ENCODE data around the gene COX11.

The COX11 gene

GRCh38 chr17:54956791-54957190 lies 11.7 kb downstream of the COX11 start:
- DNase-seq: no peak

GRCh38 chr17:54951286-54951685 lies 17.2 kb downstream of the COX11 start:
- DNase-seq: no peak

GRCh38 chr17:54950116-54950515 lies 18.3 kb downstream of the COX11 start:
- DNase-seq: no peak

GRCh38 chr17:54948380-54948779 lies 20.1 kb downstream of the COX11 start:
- no peak for DNase-seq

GRCh38 chr17:54947396-54947795 lies 21.1 kb downstream of the COX11 start:
- DNase-seq: no peak

GRCh38 chr17:54945671-54946070 lies 22.8 kb downstream of the COX11 start:
- DNase-seq: no peak

- DNase-seq: no peak
Observed at GRCh38 chr17:54945231-54945630, 23.2 kb downstream of the COX11 start.

GRCh38 chr17:54944796-54945195 lies 23.7 kb downstream of the COX11 start:
- no peak for DNase-seq

GRCh38 chr17:54941285-54941684 lies 27.2 kb downstream of the COX11 start:
- DNase-seq: no peak

- no peak for DNase-seq
Observed at GRCh38 chr17:54937426-54937825, 31.0 kb downstream of the COX11 start.

GRCh38 chr17:54937018-54937417 lies 31.4 kb downstream of the COX11 start:
- DNase-seq: no peak

GRCh38 chr17:54935471-54935870 lies 33.0 kb downstream of the COX11 start:
- no peak for DNase-seq

- no peak for DNase-seq
Observed at GRCh38 chr17:54933921-54934320, 34.5 kb downstream of the COX11 start.

- no peak for DNase-seq
Observed at GRCh38 chr17:54932711-54933110, 35.7 kb downstream of the COX11 start.

GRCh38 chr17:54927525-54927924 lies 40.9 kb downstream of the COX11 start:
- DNase-seq: no peak

- DNase-seq: no peak
Observed at GRCh38 chr17:54924405-54924804, 44.0 kb downstream of the COX11 start.

GRCh38 chr17:54920819-54921218 lies 47.6 kb downstream of the COX11 start:
- no peak for DNase-seq

- DNase-seq: no peak
Observed at GRCh38 chr17:54919425-54919824, 49.0 kb downstream of the COX11 start.

GRCh38 chr17:54916721-54917120 lies 51.7 kb downstream of the COX11 start:
- DNase-seq: no peak
